T-helper 1 cell treated with Interleukin-12 subunit alpha and Interleukin-12 subunit beta and Interleukin-4 antibody, amounts not matched to agents 30 μg/mL and 1 μg/mL, for 36 hours (primary cell): ENCODE data around the gene MB21D2.
"Not testable (repeated sequence)": the region's sequence is repeated elsewhere in the genome, so short reads cannot be mapped to it uniquely, and the experiment has no call there.

ENCODE experiments used
- H3K27ac Mint-ChIP-seq: one replicate; pipeline ENCODE4 v1.8.0; 2021; ENCODE audit warnings: mild to moderate bottlenecking, mixed read lengths
- H3K27me3 Mint-ChIP-seq: one replicate; pipeline ENCODE4 v1.8.0; 2021; ENCODE audit warnings: low read depth, mixed read lengths
- H3K36me3 Mint-ChIP-seq: one replicate; pipeline ENCODE4 v1.8.0; 2021; ENCODE audit warnings: low read depth, mixed read lengths
- H3K4me1 Mint-ChIP-seq: one replicate; pipeline ENCODE4 v1.8.0; 2021; ENCODE audit warnings: low read depth, mixed read lengths
- H3K4me3 Mint-ChIP-seq: one replicate; pipeline ENCODE4 v1.8.0; 2021; ENCODE audit warnings: mild to moderate bottlenecking, moderate library complexity, mixed read lengths
- H3K9me3 Mint-ChIP-seq: one replicate; pipeline ENCODE4 v1.8.0; 2021; ENCODE audit warnings: mixed read lengths

Gene MB21D2

GRCh38 chr3:192869131-192870031 lies 48.3 kb downstream of the MB21D2 start:
- H3K27me3 Mint-ChIP-seq, result peaks cover 3% of the 10 kb centered on the region
- H3K36me3 Mint-ChIP-seq, result peaks cover 36% of the 10 kb centered on the region
- no peak overlapping the region for H3K4me3 Mint-ChIP-seq
- H3K4me1 Mint-ChIP-seq, result peaks cover 56% of the 10 kb centered on the region
- H3K9me3 Mint-ChIP-seq, result no peaks in the 10 kb centered on the region
- H3K27ac Mint-ChIP-seq, result no peak overlapping the region

- Mint-ChIP-seq H3K4me1 (peaks cover 53% of the 10 kb centered on the region), H3K27me3 (peaks cover 3% of the 10 kb centered on the region), H3K9me3 (no peaks in the 10 kb centered on the region), H3K36me3 (peaks cover 31% of the 10 kb centered on the region), H3K4me3 (no peak overlapping the region), H3K27ac (no peak overlapping the region)
Observed at GRCh38 chr3:192867645-192868044, 50.0 kb downstream of the MB21D2 start.

DNA sequence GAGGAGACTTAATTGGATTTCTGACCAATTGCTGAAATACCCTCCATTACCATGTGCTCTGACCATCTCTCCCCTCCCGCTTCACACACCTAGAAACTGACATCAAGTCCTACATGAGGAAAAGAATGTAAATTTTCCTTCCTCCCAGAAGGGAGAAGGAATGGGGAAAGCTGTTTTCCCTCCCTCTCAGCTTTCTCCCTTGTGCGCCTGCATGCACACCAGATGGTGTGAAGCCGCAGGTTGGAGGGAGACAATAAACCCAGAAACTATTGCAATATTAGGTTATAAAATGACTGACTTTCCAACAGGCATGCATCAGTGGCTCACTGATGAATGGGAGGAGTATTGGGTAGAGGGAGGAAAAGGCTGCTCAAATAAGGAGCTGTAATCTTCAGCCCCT lies 50.9 kb downstream of the MB21D2 start:
- H3K27ac Mint-ChIP-seq, result no peak overlapping the region
- peaks cover 3% of the 10 kb centered on the region for H3K27me3 Mint-ChIP-seq
- H3K9me3 Mint-ChIP-seq, result no peaks in the 10 kb centered on the region
- peaks cover 33% of the 10 kb centered on the region for H3K36me3 Mint-ChIP-seq
- no peak overlapping the region for H3K4me3 Mint-ChIP-seq
- H3K4me1 Mint-ChIP-seq, result peaks cover 60% of the 10 kb centered on the region

DNA sequence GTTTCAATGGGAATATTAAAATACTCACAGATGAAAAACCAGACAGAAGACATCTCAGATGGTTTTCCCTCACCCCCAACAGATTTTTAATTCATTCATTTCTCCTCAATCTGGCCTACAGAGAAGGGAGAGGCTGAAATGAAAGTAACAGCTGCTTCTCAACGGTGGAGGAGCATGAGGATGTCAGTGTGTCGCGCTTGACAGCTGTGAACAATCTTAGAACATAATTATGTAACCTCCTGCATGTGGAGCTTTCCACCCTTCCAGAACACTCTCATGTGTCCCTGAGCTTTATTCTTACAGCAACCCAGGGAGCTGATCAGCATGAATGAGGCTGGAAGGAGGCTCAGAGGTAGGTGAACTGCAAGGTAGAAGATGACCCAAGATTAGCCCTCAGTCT lies 52.7 kb downstream of the MB21D2 start:
- peaks cover 56% of the 10 kb centered on the region for H3K4me1 Mint-ChIP-seq
- no peak overlapping the region for H3K4me3 Mint-ChIP-seq
- peak overlapping the region; percentile 10 for H3K27ac Mint-ChIP-seq
- H3K36me3 Mint-ChIP-seq, result peaks cover 30% of the 10 kb centered on the region
- no peaks in the 10 kb centered on the region for H3K9me3 Mint-ChIP-seq
- H3K27me3 Mint-ChIP-seq, result peaks cover 3% of the 10 kb centered on the region

DNA sequence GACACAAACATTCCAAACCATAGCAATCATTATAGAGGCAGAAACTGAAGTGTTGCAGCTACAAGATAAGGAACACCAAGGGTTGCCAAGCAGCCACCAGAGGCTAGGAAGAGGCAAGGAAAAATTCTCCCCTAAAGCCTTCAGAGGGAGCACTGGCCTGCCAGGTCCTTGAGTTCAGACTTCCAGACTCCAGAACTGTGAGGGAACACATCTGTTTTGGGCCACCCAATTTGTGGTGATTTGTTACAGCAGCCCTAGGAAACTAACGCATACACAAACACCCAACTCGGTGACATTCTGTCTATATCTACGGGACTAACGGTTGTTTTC lies 54.6 kb downstream of the MB21D2 start:
- Mint-ChIP-seq H3K27ac (no peak overlapping the region), H3K4me3 (no peak overlapping the region), H3K4me1 (peaks cover 55% of the 10 kb centered on the region), H3K9me3 (no peaks in the 10 kb centered on the region), H3K36me3 (peaks cover 28% of the 10 kb centered on the region), H3K27me3 (peaks cover 3% of the 10 kb centered on the region)

GRCh38 chr3:192862408-192863090 lies 55.1 kb downstream of the MB21D2 start:
- no peak overlapping the region for H3K4me3 Mint-ChIP-seq
- peaks cover 23% of the 10 kb centered on the region for H3K36me3 Mint-ChIP-seq
- peaks cover under 1% of the 10 kb centered on the region for H3K27me3 Mint-ChIP-seq
- no peaks in the 10 kb centered on the region for H3K9me3 Mint-ChIP-seq
- peak overlapping the region; percentile 72 for H3K27ac Mint-ChIP-seq
- peaks cover 50% of the 10 kb centered on the region for H3K4me1 Mint-ChIP-seq

- Mint-ChIP-seq H3K36me3 (peaks cover 23% of the 10 kb centered on the region), H3K27ac (peak overlapping the region; percentile 72), H3K4me3 (peak overlapping the region; percentile 51), H3K27me3 (no peaks in the 10 kb centered on the region), H3K9me3 (no peaks in the 10 kb centered on the region), H3K4me1 (peaks cover 48% of the 10 kb centered on the region)
Observed at GRCh38 chr3:192861972-192862371, 55.7 kb downstream of the MB21D2 start.

GRCh38 chr3:192860454-192860853 lies 57.2 kb downstream of the MB21D2 start:
- Mint-ChIP-seq H3K27me3 (no peaks in the 10 kb centered on the region), H3K4me1 (peaks cover 52% of the 10 kb centered on the region), H3K36me3 (peaks cover 20% of the 10 kb centered on the region)

GRCh38 chr3:192858849-192859585 lies 58.6 kb downstream of the MB21D2 start:
- Mint-ChIP-seq H3K27me3 (no peaks in the 10 kb centered on the region), H3K36me3 (peaks cover 13% of the 10 kb centered on the region), H3K9me3 (no peaks in the 10 kb centered on the region), H3K27ac (no peak overlapping the region), H3K4me1 (peaks cover 46% of the 10 kb centered on the region), H3K4me3 (no peak overlapping the region)

More at GRCh38 chr3:192860454-192860853, 57.2 kb downstream of the MB21D2 start:
- Mint-ChIP-seq H3K27ac (no peak overlapping the region), H3K4me3 (no peak overlapping the region), H3K9me3 (no peaks in the 10 kb centered on the region)

DNA sequence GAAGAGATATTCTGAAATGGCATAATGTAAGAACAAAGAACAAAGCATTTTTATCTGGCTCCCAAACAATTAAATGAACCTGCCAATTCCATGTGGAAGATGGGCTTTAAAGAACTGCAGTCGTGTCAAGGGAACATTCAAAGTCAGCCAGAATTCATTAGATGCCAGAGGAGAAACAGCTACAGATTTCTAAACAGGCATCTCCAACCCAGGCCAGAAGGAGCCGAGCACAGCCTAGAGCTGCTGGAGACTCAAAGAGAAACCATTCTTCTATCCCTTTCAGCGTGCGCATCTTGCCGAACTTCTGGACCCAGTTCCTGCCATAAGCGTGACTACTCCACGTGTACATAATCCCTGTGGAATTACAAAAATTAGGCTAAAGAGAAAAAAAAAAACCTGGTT lies 60.4 kb downstream of the MB21D2 start:
- H3K27me3 Mint-ChIP-seq, result peaks cover 5% of the 10 kb centered on the region
- peaks cover 47% of the 10 kb centered on the region for H3K4me1 Mint-ChIP-seq
- H3K9me3 Mint-ChIP-seq, result no peaks in the 10 kb centered on the region
- no peak overlapping the region for H3K4me3 Mint-ChIP-seq
- no peak overlapping the region for H3K27ac Mint-ChIP-seq
- H3K36me3 Mint-ChIP-seq, result peaks cover 13% of the 10 kb centered on the region

GRCh38 chr3:192855434-192855833 lies 62.2 kb downstream of the MB21D2 start:
- H3K9me3 Mint-ChIP-seq, result no peaks in the 10 kb centered on the region
- H3K4me3 Mint-ChIP-seq, result no peak overlapping the region
- H3K36me3 Mint-ChIP-seq, result peaks cover 10% of the 10 kb centered on the region
- peaks cover 51% of the 10 kb centered on the region for H3K4me1 Mint-ChIP-seq
- H3K27me3 Mint-ChIP-seq, result peaks cover 5% of the 10 kb centered on the region
- H3K27ac Mint-ChIP-seq, result no peak overlapping the region

DNA sequence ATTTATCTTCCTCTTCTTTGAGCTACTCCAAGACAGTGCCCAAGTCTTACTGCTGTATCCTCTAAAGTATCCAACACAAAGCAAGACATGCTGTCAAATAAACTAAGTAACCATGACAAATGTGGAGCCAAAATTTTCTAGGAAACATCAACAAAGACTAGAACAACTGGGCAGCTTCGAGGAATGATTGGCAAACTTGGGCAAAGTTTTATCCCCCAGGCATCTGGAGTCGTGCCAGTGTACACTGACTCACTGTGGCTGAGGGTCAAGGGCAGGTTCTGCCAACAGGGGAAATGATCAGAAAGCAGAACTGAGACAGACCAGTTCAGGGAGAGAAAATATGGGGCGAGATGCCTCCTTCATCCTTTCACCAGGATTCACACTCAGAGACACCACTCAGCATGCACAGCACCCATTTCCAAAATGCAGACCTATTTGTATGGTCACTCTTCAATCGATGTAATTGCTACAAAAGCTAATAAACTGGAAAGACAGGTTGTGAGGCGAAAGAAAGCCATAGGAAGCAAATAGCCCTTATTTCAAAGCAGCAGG lies 65.8 kb downstream of the MB21D2 start:
- Mint-ChIP-seq H3K4me3 (no peak overlapping the region), H3K9me3 (no peaks in the 10 kb centered on the region), H3K36me3 (peaks cover 13% of the 10 kb centered on the region), H3K27ac (peak overlapping the region; percentile 32), H3K27me3 (peaks cover 5% of the 10 kb centered on the region), H3K4me1 (peaks cover 58% of the 10 kb centered on the region)

DNA sequence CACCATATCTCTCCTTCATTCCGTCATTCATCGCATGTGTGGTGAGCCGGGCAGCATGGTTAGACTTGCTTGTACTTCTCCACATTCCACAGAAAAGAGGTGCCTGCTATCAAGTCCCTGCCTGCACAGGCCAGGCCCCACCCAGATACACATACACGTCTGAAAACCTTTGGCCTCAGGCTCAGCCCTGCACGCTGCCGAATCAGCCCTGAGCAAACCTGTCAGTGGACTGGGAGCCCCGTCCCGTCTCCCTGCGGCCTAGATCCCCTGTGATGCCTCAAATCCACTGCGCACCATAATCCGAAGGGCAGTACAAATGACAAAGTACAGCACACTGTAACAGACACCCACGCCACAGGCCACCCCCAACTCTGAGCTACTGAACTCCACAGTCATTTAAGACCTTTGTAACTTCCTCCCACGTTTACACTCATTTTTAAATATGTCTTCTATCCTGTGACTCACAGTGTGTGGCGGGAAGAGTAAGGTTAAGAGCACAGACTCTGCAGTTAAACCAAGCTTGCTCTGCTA lies 67.1 kb downstream of the MB21D2 start:
- Mint-ChIP-seq H3K27ac (peak overlapping the region; percentile 80), H3K4me1 (peaks cover 59% of the 10 kb centered on the region), H3K36me3 (peaks cover 14% of the 10 kb centered on the region), H3K4me3 (peak overlapping the region; percentile 15), H3K27me3 (peaks cover 5% of the 10 kb centered on the region), H3K9me3 (no peaks in the 10 kb centered on the region)

GRCh38 chr3:192849821-192850220 lies 67.8 kb downstream of the MB21D2 start:
- peaks cover 64% of the 10 kb centered on the region for H3K4me1 Mint-ChIP-seq
- H3K36me3 Mint-ChIP-seq, result peaks cover 14% of the 10 kb centered on the region
- not testable (repeated sequence) for H3K27me3 Mint-ChIP-seq, H3K4me3 Mint-ChIP-seq, H3K27ac Mint-ChIP-seq, H3K9me3 Mint-ChIP-seq
